HG03520 (cell line): ENCODE measurements around the gene CAVIN1.
"Not testable (repeated sequence)": the region's sequence is repeated elsewhere in the genome, so short reads cannot be mapped to it uniquely, and the experiment has no call there.

Experiments used
- ATAC-seq: cut with Tn5 transposase; IDR thresholded peaks from one replicate; pipeline ENCODE4 v1.9.1; 2021; ENCODE audit warnings: mild to moderate bottlenecking, moderate library complexity; ENCODE audit not compliant: unreplicated experiment

CAVIN1 gene

DNA sequence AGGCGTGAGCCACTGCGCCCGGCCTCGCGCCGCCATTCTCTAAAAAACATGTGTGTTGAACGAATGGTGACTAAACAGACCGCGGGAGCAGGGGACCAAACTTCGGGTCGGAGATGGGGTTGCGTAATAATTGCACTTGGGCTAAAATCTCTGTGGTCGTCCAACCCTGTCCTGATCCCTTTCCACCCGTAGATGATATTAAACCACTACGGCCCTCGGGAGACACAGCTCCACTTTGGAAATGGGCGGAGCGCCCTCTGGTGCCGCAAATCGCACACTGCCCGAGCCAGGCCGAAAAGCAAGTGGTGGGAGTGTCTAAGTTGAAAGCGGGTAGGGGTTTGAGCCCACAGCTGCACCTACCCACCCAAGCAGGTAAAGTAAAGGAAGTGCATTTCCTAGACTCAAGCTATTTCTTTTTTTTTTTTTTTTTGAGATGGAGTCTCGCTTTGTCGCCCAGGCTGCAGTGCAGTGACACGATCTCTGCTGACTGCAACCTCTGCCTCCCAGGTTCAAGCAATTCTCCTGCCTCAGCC is 17.0 kb downstream of the CAVIN1 start:
- no peak for ATAC-seq

DNA sequence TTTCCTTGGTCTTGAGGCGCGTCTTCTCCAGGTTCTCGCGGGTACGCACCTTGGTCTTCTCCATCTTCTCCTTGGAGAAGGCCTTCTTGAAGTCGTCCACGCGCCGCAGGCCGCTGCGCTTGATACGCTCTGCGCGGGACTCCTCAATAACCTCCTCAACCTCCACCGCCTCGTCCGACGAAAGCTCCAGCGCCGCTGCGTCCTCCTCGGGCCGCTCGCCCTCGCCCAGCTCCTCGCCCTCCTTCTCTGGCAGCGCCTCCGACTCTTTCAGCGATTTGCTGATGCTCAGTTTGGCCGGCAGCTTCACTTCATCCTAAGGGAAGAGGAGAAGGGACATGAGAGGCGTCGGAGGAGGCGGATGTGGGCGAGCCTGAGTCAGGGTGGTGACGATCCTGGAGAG is 18.0 kb downstream of the CAVIN1 start:
- ATAC-seq = no peak

GRCh38 chr17:42404326-42405055 is 18.6 kb downstream of the CAVIN1 start:
- ATAC-seq = no peak

DNA sequence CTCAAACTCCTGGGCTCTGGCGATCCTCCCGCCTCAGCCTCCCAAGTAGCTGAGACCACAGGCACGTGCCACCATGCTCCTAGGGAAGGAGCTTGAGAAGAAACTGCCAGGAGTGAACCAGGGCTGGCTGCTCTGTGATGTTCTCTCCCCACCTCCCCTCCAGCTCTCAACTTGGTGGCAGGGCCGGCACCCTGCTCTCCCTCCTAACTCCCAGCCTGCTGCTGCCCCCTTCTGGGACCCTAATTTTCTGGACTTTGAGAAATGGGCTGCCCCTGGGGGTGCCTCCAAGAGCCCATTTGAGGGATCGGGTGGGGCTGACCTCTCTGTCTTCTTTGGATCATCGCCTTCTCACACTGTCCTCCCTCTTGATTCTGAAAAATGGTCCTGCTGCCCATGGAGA is 19.9 kb downstream of the CAVIN1 start:
- ATAC-seq = no peak

DNA sequence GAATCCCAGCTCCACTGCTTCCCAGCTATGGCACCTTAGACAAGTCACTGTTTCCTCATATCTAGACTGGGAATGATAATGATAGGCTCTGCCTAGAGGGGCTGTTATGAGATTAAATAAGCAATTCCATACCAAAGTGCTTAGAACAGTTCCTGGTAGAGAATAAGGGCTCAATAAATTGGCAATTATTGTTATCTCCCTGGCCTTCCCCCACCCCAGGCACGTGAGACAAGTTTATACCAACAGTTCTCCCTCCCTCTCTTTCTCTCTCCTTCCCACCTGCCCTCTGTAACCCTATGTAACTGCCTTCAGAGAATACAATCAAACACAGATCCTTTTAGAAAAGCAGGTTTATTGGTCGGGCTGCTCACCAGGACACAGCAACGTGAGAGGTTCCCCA is 20.9 kb downstream of the CAVIN1 start:
- ATAC-seq = no peak

GRCh38 chr17:42400844-42401375 is 22.1 kb downstream of the CAVIN1 start:
- not testable (repeated sequence) for ATAC-seq

- ATAC-seq = no peak
These were observed 22.9 kb downstream of the CAVIN1 start for GRCh38 chr17:42399948-42400843.

DNA sequence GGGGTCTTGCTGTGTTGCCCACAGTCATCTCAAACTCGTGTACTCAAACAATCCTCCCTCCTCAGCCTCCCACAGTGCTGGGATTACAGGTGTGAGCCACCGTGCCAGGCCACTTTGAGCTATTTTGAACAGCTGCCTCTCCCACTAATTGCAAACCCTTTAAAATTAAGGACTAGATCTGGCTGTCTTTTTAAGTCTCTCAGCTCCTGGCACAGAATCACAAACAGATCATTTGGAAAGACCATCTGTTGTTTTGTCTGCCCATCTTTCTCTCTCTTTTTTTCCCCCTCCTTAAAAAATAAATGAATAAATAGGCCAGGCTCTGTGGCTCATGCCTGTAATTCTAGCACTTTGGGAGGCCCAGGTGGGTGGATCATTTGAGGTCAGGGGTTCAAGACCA is 23.9 kb downstream of the CAVIN1 start:
- no peak for ATAC-seq

DNA sequence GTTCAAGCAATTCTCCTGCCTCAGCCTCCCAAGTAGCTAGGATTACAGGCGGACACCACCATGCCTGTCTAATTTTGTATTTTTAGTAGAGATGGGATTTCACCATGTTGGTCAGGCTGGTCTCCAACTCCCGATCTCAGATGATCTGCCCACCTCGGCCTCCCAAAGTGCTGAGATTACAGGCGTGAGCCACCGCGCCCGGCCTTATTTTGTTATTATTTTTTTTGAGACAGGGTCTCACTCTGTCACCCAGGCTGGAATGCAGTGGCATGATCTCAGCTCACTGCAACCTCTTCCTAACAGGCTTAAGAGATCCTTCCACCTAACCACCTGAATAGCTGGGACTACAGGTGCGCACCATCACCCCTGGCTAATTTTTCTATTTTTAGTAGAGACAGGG is 27.5 kb downstream of the CAVIN1 start:
- not testable (repeated sequence) for ATAC-seq

- no peak for ATAC-seq
These were observed 28.2 kb downstream of the CAVIN1 start for GRCh38 chr17:42394838-42395237.

DNA sequence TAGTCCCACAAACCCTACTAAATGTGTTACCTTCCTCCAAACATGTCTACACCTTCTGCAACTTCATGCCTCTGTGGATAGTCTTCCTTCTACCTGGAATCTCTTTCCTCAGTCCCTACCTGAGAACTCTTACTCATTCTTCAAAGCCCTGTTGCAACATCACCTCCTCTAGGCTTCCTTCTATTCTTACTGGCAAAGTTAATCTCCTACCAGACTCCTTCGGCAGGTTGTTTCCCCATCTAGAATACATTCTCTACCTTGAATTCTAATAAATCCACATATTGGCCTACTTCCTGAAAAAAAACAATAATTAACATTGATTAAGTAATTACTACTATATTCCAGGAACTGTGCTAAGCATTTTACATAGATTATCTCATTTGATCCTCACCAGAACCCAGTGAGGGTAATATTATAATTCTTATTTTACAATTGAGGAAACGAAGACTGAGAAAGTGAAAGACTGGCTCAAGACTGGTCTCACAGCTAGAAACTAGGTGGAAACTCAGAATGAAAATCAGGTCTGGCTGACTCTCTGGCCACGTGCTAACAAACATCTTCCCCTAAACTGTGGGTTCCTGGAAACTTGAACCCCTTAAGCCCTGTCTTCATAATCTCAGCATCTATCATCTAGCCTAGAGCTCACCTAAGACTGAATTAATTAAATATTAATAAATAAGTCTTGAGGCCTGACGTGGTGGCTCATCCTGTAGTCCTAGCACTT is 30.2 kb downstream of the CAVIN1 start:
- ATAC-seq = no peak

GRCh38 chr17:42391439-42391838 is 31.6 kb downstream of the CAVIN1 start:
- ATAC-seq = not testable (repeated sequence)

GRCh38 chr17:42389899-42390298 is 33.2 kb downstream of the CAVIN1 start:
- ATAC-seq = no peak

GRCh38 chr17:42389135-42389417 is 34.0 kb downstream of the CAVIN1 start:
- no peak for ATAC-seq

- peak; percentile 84 for ATAC-seq
These were observed 34.5 kb downstream of the CAVIN1 start, which contains the start of gene STAT3 for GRCh38 chr17:42388381-42389134. STAT3 (minus strand) TSS chr17:42388442; CDS start chr17:42348516, 39,926 bp downstream.

DNA sequence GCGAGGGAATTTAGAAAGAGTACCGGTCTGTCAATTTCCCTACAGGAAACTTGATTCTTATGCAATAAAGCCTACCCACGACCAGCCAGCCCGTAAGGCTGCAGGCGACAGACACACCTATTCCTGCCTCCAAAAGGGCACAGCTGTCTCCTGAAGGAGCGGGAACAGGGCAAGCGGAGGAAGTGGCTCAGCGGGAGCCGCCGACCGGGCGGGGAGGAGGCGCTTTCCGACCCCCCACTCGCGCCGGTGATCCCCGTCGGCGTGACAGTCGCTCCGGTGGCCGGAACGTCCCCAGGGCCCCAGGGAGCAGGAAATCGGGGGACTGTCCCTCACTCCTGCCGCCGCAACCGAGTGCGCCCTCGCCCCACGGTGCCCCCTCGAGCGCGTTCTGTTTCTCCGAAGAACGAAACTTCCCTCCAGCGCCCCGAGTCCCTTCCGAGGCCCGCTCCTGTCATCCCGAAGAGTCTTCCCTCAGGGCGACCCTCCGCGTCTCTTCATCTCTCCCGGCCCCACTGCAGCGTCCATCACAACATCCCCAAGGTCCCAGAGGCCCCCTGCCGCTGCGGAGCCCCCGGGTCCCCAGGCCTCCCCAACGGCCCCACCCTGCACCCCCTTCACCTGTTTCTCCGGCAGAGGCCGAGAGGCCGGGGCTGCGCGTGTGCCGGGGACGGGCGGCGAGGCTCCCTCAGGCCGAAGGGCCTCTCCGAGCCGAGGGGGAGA is 35.2 kb downstream of the CAVIN1 start:
- ATAC-seq = no peak

DNA sequence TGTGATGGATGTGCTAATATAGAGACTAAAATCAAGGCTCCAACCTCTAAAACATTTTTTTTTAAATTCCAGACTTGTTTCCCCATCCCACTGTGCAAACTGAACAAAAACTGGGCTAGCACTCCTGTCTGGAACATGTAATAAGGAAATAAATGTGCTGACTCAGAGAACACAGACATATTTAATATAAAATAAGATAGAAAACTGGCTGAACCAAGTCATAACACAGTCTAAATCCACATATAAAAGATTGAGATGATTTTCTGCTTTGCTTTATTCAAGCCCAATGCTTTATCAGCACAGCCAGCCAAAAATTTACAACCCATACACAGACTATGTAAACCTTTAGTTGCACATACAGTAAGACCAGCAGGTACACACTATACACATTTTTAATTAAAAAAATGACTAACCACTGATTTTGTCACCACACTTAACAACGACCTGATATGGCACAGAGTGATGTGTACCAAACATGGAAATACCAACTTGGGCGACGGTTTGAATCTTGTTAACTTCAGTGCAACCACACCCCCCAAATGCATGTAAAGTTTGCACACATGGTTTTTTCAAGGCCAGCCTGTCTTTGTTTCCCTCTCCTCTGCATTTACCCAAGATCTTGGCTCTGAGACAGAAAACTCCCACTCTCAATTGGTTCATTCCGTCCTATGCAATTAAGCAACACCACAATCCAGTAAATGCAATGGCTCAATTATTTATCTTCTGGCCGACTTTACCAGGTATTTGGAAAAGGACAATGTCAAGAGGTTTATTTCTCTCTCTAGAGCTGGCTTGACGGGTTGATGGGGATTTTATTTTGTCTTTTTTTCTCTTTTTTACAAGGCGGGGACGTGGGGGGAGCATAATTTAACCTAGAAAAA is 36.0 kb downstream of the CAVIN1 start:
- no peak for ATAC-seq

DNA sequence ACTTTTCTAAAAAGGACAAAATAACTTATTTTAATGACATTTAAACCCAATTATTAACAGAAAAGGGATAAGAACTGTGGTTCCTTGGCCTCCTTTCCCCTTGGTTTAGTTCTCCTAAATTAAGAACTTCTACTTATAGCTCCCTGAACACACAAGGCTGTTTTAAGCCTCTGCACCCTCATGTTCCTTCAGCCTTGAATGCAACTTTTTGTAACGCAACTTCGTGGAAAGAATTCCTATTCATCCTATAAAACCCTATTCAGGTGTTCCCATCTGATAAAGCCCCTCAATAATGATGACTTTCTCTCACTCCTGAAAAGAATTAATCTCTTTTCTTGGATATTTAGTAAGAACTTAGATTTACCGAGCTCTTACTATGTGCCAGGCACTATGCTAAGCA is 41.2 kb downstream of the CAVIN1 start:
- ATAC-seq = no peak

- ATAC-seq = no peak
These were observed 42.1 kb downstream of the CAVIN1 start for GRCh38 chr17:42380935-42381334.
